NCI-H1694 treated with DMSO at 0.1 percent for 48 hours (cell line): ENCODE data around the gene PIP4P1.
A peak's percentile ranks its signal among the peaks of the same experiment; 100 is the strongest.
"Not testable (repeated sequence)": the region's sequence is repeated elsewhere in the genome, so short reads cannot be mapped to it uniquely, and the experiment has no call there.

Experiments used
- DNase-seq: peaks from one replicate; lab custom pipeline; 2025; lab: John Stamatoyannopoulos, UW

The PIP4P1 gene

DNA sequence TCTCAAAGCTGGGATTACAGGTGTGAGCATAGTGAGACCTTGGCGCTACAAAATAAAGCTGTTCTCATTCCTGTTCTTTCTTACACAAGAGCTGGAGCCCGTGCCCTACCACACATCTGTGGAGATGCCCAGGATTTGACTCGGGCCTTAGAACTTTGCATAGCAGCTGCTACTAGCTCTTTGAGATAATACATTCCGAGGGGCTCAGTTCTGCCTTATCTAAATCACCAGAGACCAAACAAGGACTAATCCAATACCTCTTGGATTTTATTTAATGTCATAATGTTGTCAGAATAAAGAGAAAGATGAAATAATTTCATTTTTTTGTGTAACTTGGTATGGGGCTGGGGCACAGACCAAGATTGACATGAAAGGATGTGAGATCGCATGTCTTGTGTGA, 15.5 kb upstream of the PIP4P1 start:
- DNase-seq = no peak

DNA sequence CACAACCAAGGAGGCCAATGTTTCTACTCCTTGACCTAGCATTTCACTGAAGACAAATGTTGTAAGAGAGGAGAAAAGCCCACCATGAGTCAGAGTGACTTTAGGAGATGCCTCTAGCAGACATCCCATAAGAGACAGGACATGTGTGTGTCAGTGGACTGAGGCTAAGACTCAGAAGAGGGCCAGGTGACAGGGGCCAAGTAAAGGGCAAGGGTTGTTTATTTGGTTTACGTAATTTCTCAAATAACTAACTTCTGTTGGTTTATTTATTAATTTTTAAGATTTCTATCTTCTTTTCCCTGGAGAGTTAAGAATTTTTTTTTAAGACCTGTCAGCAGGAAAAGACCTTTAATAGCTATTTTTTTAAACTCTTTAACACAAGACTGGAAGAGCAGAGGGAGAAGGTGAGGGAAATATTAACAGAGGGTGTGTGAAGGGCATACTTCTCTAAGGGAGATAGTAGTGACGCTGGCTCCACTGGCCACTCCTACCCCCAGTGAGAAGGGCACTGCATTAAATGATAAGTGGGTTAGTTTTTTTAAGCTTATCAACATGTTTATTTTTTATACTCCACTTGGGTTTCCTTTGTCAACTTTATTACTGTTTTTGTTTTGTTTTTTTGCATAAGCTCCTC, 11.4 kb upstream of the PIP4P1 start:
- no peak for DNase-seq

DNA sequence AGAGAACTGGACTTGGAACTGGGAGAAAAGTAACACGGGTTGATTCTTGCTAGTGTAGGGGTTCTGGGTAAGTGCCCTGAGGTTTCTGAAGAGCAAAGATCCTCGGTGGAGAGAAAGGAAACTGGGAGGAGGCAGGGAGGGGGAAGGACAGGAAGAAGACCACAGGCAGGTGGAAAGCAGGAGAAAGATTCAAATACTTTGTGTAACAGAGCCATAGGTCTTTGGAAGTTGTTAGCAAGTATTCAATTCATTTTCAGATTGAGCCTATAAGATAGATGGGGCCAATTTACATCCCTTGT, 9.3 kb upstream of the PIP4P1 start:
- no peak for DNase-seq

DNA sequence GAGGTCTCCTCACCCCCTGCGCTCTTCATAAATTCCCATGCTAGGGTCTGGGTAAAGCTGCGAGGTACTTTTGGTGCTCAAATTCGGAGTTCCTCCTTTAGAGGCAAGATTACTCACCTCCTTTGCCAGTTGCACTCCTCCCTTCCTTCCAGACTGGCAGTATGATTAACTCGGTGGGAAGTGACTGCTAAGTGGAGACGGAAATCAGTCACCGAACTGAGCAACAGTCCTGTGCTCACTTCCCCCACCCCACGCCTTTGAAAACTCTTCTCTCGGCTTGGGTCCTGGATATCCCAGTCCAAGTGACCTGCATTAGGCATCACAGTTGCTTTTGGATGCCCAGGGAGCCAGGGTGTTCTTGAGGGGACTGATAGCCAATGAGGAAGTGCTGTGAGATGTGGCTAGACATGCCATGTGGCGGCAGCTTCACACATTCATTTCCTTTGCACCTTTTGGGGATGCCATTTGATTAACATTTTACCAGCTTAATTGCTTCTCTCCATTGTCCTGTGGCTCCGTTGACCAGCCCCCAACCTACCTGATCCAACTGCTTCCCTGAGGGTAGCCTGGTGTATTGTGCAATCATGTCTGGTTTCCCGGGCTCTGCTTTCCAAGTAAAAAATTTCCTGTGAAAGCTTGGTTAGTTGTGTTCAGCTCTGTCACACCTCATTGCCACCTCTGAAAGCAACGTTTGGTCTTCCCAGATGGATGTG, 8.8 kb upstream of the PIP4P1 start:
- DNase-seq = peak; percentile 55

DNA sequence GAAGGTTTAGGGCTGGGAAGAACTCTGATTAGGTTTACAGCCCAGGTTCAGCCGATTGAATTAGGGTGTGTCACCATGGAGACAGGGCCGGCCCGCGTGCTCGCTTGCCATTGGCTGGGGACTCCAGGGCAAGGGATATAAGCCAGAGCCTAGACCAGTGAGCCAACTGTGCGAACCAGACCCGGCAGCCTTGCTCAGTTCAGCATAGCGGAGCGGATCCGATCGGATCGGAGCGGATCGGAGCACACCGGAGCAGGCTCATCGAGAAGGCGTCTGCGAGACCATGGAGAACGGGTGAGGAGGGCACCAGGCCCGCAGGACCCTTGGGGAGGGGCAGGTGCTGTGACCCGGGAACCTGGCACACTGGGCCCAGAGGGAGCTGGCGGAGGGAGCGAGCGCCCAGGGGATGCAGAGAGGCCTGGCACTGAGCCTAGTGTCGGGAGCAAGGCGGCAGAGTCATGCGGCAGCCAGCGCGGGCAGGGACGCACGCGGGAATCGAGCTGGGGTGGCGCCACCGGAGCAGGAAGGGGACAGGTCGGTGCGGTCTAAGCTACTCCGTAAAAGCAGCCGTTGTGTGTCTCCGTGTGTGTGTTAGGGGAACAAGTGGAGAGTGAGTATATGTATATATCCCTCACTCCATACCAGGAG, 8.1 kb upstream of the PIP4P1 start, which contains the start of gene PNP:
Gene PNP (plus strand): TSS at position 165 of the 648 bp plus-strand sequence. CDS start 119 bp downstream, at position 284.
- DNase-seq = peak; percentile 88

DNA sequence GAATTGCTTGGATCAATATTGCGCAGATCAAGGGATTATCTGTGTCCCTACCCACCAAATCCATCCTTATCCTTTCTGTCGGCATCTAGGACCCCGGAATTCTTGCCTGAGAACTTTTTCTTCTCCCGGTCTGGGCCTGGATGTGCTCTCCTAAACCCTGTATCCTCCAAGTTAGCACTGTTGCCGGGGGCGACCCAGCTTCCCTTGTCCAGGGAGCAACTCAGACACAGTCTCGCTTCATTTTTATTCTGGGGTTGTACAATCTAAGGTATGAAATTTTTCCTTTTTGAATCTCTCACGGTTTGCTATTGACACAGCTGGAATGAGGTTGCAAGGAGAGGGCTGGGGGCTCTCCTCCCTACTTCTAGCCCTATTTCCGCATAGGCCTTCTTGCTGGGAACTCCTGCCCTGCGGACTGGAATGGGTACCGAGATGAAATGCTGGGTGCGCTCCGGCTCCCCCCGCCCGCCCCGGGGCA, 7.6 kb upstream of the PIP4P1 start:
- no peak for DNase-seq

DNA sequence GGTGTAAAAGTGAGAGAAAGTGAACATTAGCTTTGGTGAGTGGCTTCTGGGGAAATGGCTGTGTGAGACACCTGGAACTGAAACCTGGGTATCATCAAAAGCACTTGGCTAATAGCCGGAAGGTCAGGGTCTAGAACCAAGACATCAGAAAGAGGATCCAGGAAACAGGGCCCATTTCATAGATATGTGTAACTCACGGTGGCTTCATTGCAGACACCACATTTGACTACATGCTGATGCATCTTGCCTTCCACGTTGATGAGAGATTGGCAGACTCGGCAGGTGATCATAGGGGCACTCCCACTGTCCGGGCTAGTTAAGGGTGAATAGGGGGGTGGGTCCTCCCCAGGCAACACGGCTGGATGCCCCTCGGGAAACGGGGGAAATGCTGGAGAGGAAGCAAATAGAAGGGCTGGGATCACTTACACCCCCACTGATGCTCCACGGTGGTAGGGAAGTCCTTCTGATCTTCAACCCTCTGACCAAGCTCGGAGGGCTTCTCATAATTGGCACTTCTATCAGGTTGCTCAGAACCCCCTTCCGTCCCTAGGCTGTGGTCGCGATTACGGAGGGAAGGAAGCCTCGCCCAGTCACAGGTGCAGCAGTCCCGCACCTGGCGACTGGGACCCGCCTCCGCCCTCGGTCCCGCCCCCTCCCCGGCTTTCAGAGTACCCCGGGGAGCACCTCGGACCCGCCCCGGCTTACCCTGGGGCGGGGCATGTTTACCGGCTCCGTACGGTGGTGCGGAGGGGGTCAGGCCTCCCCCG, 593 bp downstream of the PIP4P1 start:
- no peak for DNase-seq

DNA sequence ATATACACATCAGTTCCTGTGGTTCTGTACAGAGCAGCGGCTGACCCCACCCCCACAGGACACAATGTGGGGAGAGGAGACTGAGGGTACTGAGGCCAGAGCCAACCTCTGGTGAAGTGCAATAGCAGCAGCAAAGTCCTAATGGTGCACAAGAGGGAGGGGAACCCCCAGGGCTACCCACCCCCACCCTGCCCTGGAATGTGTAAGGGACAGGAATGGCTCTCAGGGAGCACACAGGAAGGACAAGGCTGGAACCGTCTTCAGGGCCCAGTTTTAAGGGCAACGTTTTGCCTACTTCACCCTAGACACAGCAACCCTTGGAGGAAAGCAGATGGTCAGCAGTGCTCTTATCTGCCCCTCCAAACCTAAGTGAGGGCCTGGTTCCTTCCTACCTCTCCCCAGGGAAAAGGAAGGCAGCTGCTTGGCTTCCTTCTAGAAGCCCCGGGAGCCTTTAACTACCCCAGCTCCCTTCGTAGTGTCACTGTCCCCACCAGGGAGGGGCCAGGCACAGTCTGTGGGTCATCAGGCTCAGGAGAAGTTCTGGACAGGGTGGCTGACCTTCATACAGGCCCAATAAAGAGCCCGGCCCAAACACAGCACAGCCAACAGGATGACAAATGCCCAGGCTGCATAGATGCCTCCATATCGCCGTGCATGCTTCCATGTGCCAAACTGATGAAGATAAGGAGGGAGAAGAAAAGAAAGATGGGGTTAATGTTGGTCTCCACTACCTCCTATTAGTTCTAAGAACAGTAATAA, 3.0 kb downstream of the PIP4P1 start:
- DNase-seq = no peak

DNA sequence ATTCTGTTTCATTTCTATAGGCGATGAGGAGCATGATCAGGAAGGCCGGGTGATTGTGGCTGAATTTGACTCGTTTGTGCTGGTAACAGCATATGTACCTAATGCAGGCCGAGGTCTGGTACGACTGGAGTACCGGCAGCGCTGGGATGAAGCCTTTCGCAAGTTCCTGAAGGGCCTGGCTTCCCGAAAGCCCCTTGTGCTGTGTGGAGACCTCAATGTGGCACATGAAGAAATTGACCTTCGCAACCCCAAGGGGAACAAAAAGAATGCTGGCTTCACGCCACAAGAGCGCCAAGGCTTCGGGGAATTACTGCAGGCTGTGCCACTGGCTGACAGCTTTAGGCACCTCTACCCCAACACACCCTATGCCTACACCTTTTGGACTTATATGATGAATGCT, 4.3 kb downstream of the PIP4P1 start:
- no peak for DNase-seq

DNA sequence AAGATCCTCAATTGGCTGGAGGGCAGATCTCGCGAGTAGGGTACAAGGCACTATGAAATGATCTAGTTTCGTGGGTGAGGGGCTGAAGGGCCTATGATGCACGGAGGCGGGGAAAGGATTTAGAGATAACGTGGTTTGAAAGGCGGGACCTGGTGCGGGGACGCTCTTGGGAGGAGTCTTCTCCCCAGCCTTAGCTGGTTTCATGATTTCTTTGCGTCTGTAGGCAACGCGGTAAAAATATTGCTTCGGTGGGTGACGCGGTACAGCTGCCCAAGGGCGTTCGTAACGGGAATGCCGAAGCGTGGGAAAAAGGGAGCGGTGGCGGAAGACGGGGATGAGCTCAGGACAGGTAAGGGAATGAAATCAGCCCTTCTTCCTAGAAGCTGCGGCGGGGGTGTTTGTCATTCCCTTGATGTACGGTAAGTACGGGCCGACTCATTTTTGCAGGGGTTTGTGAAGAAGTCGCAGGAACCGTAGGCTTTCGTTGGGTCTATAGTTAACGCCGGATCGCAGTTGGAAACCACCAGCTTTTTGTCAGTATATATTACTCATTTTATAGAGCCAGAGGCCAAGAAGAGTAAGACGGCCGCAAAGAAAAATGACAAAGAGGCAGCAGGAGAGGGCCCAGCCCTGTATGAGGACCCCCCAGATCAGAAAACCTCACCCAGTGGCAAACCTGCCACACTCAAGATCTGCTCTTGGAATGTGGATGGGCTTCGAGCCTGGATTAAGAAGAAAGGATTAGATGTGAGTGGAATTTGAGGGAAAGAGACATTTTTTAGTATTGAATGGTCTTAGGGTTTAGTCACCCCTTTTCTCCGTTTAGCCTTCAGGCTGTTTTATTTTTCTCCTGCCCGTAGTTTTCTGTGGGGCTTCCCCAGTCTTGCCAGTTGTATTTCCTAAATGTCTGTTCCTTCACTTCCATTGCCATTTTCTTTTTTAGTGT, 5.6 kb downstream of the PIP4P1 start:
- peak; percentile 98 for DNase-seq

DNA sequence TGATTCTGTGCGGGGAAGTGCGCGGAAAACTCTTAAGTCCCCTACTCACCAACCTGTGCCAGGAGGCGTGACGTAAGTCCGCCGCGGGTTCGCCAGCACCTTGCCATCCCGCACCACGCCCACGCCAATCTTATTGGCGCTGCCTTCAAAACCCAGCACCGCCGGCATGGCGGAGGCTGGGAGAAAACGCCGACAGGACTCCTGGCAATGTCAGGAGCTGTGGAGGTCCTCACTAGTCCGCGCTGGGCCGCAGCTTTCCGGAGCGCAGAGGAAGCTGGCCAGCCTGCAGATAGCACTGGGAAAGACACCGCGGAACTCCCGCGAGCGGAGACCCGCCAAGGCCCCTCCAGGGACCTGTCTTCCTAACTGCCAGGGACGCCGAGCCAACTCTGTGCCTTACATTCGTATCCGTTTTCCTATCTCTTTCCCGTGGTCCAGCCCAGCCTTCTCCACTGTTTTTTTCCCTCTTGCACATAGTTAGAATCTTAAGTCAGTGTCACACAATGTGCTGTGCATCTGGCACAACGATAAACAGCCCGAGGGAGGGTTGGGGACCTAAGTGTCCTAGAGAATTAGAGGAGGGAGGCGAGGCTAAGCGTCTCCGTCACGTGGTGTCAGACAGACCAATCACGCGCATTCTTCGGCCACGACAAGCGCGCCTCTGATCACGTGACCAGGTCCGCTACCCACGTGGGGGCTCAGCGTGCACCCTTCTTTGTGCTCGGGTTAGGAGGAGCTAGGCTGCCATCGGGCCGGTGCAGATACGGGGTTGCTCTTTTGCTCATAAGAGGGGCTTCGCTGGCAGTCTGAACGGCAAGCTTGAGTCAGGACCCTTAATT, 6.5 kb downstream of the PIP4P1 start, which contains the start of the genes APEX1 and OSGEP:
Gene APEX1 (plus strand): TSS at position 711 of the 839 bp plus-strand sequence. CDS start 420 bp downstream, outside the sequence.
Gene OSGEP (minus strand): TSS at position 297 of the 839 bp plus-strand sequence. CDS start 129 bp downstream, at position 168.
- peak; percentile 99 for DNase-seq

DNA sequence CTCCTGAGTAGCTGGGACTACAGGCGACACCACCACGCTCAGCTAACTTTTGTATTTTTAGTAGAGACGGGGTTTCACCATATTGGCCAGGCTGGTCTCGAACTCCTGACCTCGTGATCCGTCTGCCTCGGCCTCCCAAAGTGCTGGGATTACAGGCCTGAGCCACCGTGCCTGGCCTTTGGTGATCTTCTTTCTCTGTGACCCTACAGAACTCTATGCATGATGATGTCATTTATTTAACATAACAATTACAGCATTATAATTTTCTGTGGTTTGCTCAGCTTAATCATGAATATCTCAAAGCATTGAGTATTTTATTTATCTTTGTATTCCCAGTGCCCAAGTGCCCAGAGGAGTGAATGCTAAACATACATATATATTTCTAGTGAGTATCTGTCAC, 8.4 kb downstream of the PIP4P1 start:
- DNase-seq = not testable (repeated sequence)

DNA sequence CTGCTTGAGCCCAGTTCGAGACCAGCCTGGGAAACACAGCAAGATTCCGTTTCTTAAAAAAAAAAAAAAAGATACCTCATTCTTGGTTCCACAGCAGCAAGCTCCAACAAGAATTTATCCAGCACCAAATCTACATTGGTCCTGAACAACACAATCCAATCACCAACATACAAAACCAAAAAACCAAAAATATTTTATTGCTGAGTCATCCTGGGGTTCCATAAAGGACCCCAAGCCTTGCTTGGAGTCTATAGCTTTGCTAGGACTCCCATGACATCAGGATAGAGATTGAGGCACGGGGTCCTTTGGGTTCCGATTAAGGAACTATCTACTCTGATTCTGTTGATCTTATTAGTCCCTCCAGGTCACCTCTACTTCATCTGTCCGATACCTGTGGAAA, 14.3 kb downstream of the PIP4P1 start:
- no peak for DNase-seq

DNA sequence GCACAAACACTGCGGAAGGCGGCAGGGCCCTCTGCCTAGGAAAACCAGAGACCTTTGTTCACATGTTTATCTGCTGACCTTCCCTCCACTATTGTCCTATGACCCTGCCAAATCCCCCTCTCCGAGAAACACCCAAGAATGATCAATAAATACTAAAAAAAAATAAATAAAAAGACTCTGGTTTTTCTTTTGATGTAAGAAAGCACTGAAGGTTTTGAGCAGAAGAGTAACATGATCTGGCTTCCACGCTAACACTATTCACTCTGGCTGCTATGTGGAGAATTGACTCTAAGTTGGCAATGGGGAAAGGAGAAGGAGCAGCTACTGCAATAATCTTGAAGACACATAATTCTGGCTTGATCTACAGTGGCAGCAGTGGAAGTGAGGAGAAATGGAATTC, 17.6 kb downstream of the PIP4P1 start:
- not testable (repeated sequence) for DNase-seq

DNA sequence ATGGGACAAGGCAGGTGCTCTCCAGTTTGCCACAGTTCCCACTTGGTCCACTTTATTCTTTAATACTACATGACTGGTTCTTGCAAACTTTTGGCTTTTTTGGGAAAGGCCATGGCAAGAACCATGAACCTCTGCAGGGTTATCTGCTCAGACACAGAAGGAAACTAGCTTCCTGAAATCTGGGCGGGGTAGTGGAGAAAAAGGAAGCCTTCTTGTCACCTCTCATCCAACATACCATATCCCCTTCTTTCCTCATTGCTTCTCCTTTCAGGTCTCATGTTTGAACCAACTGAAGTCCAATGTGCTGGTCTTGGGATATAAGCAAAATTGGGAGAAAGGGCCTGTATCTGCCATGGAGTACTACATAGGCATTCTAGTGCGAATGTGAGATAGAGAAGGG, 19.8 kb downstream of the PIP4P1 start:
- DNase-seq = no peak

DNA sequence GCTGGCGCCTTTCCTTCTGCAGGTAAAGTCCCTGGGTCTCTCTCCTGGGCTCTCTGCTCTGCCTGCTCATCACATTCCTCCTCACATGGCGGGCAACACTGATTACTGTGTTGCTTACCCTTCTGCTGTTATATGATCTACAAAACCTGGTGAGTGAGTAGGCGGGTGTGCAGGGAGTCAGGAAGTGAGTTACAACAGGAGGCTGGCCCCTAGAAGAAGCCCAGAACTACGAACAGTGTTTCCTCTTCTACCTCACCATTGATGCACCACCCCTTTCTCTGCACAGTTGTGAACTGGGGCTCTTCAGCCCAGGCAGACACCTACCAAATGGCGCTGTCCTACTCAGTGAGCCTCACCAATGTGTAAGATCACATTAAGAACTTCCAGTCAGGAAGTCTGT, 20.4 kb downstream of the PIP4P1 start:
- DNase-seq = no peak

DNA sequence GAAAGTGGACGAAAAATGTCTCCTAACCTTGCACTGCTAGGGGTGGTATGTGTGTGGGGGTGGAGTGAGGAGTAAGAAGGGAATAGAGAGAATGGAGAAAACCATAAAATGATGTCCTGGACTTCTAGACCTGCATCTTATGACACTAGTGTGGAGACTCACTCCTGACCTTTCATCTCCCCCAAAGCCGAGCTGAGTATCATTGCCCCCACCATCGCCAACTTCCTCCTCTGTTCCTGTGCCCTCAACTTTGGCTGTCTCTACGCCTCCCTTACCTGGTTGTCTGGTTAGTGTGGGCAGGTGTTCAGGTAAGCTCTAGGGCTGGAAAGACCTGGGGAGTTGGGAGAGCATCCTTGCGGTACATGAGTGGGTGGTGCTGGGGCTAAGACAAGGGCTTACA, 20.8 kb downstream of the PIP4P1 start:
- no peak for DNase-seq

DNA sequence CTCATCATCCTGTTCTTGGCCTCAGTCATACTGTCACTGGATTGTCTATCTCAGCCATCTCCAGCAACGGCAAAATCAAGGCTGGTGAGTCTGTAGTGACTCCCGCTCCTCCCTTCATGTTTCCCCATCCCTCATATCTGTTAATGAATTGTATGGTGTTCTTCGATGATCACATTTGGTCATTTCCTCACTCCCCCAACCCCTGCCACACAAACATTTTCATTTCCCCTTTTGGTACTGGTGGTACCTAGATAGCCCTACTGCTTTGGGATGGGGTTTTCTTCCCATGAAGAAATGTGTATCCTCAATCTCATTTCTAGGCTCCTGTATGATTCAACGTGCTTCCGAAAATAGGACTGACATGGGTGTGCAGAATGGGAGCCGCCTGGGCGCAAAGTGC, 22.6 kb downstream of the PIP4P1 start:
- DNase-seq = no peak

DNA sequence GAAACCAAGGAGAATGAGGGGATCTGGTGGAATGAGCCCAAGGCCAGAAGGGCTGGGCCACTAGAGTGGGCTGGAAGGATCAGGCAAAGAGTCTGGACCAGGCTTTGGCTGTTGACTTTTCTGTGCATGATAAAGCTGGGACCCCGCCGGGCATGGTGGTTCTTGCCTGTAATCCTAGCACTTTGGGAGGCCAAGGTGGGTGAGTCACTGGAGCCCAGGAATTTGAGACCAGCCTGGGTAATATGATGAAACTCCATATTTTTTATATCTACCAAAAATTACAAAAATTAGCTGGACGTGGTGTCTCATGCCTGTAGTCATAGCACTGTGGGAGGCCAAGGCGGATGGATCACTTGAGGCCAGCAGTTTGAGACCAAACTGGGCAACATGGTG, 24.9 kb downstream of the PIP4P1 start:
- DNase-seq = no peak
